ENCODE measurements around the gene AGAP1. TPM values are rescaled to one million over a fixed set of nuclear protein-coding genes. Genes with fewer than 3 reads are reported as not detected.

Gene AGAP1
- total RNA-seq, 1 donor from 2014 or later = 47.2 TPM

GRCh38 chr2:235877275-235877802 lies 383.5 kb downstream of the AGAP1 start:
- TF ChIP-seq, protein P1, sequence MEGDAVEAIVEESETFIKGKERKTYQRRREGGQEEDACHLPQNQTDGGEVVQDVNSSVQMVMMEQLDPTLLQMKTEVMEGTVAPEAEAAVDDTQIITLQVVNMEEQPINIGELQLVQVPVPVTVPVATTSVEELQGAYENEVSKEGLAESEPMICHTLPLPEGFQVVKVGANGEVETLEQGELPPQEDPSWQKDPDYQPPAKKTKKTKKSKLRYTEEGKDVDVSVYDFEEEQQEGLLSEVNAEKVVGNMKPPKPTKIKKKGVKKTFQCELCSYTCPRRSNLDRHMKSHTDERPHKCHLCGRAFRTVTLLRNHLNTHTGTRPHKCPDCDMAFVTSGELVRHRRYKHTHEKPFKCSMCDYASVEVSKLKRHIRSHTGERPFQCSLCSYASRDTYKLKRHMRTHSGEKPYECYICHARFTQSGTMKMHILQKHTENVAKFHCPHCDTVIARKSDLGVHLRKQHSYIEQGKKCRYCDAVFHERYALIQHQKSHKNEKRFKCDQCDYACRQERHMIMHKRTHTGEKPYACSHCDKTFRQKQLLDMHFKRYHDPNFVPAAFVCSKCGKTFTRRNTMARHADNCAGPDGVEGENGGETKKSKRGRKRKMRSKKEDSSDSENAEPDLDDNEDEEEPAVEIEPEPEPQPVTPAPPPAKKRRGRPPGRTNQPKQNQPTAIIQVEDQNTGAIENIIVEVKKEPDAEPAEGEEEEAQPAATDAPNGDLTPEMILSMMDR (IDR thresholded peaks at IDR 0.05; ENCODE audit: unreplicated experiment) = no peak
- Mint-ChIP-seq H3K9me3 (ENCODE audit: low read depth) (no peaks in the 10 kb centered on the region), H3K4me3 (ENCODE audit: low read depth) (no peak overlapping the region), H3K4me1 (ENCODE audit: low read depth) (no peaks in the 10 kb centered on the region), H3K27me3 (no peaks in the 10 kb centered on the region), H3K27ac (no peak overlapping the region), H3K36me3 (ENCODE audit: insufficient read depth) (peaks cover 3% of the 10 kb centered on the region)
- no peak for DNase-seq (ENCODE audit: low spot score, unreplicated experiment)

- Mint-ChIP-seq H3K36me3 (ENCODE audit: insufficient read depth) (peaks cover 4% of the 10 kb centered on the region), H3K27ac (no peak overlapping the region), H3K9me3 (ENCODE audit: low read depth) (no peaks in the 10 kb centered on the region), H3K4me1 (ENCODE audit: low read depth) (peaks cover 4% of the 10 kb centered on the region), H3K4me3 (ENCODE audit: low read depth) (no peak overlapping the region), H3K27me3 (no peaks in the 10 kb centered on the region)
- no peak for DNase-seq (ENCODE audit: low spot score, unreplicated experiment)
- TF ChIP-seq, protein P1 (IDR thresholded peaks at IDR 0.05; ENCODE audit: unreplicated experiment) = no peak
Observed at GRCh38 chr2:235879116-235879515, 385.3 kb downstream of the AGAP1 start.

- DNase-seq (ENCODE audit: low spot score, unreplicated experiment) = no peak
- H3K4me3 Mint-ChIP-seq (ENCODE audit: low read depth) = no peak overlapping the region
- no peaks in the 10 kb centered on the region for H3K27me3 Mint-ChIP-seq
- peaks cover 4% of the 10 kb centered on the region for H3K4me1 Mint-ChIP-seq (ENCODE audit: low read depth)
- H3K27ac Mint-ChIP-seq = peak overlapping the region; percentile 17
- no peaks in the 10 kb centered on the region for H3K9me3 Mint-ChIP-seq (ENCODE audit: low read depth)
- peaks cover 9% of the 10 kb centered on the region for H3K36me3 Mint-ChIP-seq (ENCODE audit: insufficient read depth)
- TF ChIP-seq, protein P1 (IDR thresholded peaks at IDR 0.05; ENCODE audit: unreplicated experiment) = no peak
Observed at GRCh38 chr2:235883675-235884074, 389.8 kb downstream of the AGAP1 start.

GRCh38 chr2:235889302-235889630 lies 395.4 kb downstream of the AGAP1 start:
- TF ChIP-seq, protein P1 (IDR thresholded peaks at IDR 0.05; ENCODE audit: unreplicated experiment) = no peak
- peaks cover 16% of the 10 kb centered on the region for H3K36me3 Mint-ChIP-seq (ENCODE audit: insufficient read depth)
- no peaks in the 10 kb centered on the region for H3K4me1 Mint-ChIP-seq (ENCODE audit: low read depth)
- no peaks in the 10 kb centered on the region for H3K27me3 Mint-ChIP-seq
- no peaks in the 10 kb centered on the region for H3K9me3 Mint-ChIP-seq (ENCODE audit: low read depth)
- H3K4me3 Mint-ChIP-seq (ENCODE audit: low read depth) = no peak overlapping the region
- no peak for DNase-seq (ENCODE audit: low spot score, unreplicated experiment)
- H3K27ac Mint-ChIP-seq = no peak overlapping the region

- H3K27ac Mint-ChIP-seq = peak overlapping the region; percentile 44
- H3K9me3 Mint-ChIP-seq (ENCODE audit: low read depth) = peaks cover 9% of the 10 kb centered on the region
- H3K4me1 Mint-ChIP-seq (ENCODE audit: low read depth) = no peaks in the 10 kb centered on the region
- TF ChIP-seq, protein P1 (IDR thresholded peaks at IDR 0.05; ENCODE audit: unreplicated experiment) = no peak
- H3K4me3 Mint-ChIP-seq (ENCODE audit: low read depth) = no peak overlapping the region
- peaks cover 28% of the 10 kb centered on the region for H3K36me3 Mint-ChIP-seq (ENCODE audit: insufficient read depth)
- no peak for DNase-seq (ENCODE audit: low spot score, unreplicated experiment)
- no peaks in the 10 kb centered on the region for H3K27me3 Mint-ChIP-seq
Observed at GRCh38 chr2:235893129-235893698, 399.4 kb downstream of the AGAP1 start.

All from progenitor cell of endocrine pancreas (in vitro differentiated cells).